Vagina (tissue), 2 donors: ENCODE data around the gene MXRA7. TPM values are rescaled to one million over a fixed set of nuclear protein-coding genes. Genes with fewer than 3 reads are reported as not detected.
"Not testable (repeated sequence)": the region's sequence is repeated elsewhere in the genome, so short reads cannot be mapped to it uniquely, and the experiment has no call there.

ENCODE experiments used
- DNase-seq, 2 donors: peaks; one replicate each; pipeline ENCODE4 v3.0.0-alpha.2; 2017; ENCODE audit errors: extremely low spot score in 2 of 2
- H3K27ac ChIP-seq: fragments of 200-600 bp; sonication (generic); one replicate; pipeline ENCODE4 v1.5.1; 2019
- H3K27me3 ChIP-seq: fragments of 200-600 bp; sonication (generic); one replicate; pipeline ENCODE4 v1.5.1; 2019
- H3K36me3 ChIP-seq, 2 donors: fragments of 200-600 bp; sonication (generic); one replicate each; pipeline ENCODE4 v1.5.1; 2017 to 2019
- H3K4me1 ChIP-seq: fragments of 200-600 bp; sonication (generic); one replicate; pipeline ENCODE4 v1.5.1; 2019
- H3K4me3 ChIP-seq, 2 donors: fragments of 200-600 bp; sonication (generic); 1 replicate in 1 of 2; 2 replicates in 1 of 2; pipeline ENCODE4 v1.5.1; 2016 to 2019
- H3K9me3 ChIP-seq: fragments of 200-600 bp; sonication (generic); one replicate; pipeline ENCODE4 v1.5.1; 2019
- CTCF ChIP-seq, 3 experiments: fragments of 450-650 bp in 2 of 3; fragments of 200-600 bp in 1 of 3; sonication (generic) in 1 of 3; IDR thresholded peaks; one replicate each; pipeline ENCODE4 v1.5.1; 2017 to 2019; ENCODE audit warnings: antibody characterized with exemption in 3 of 3, mild to moderate bottlenecking in 2 of 3, moderate library complexity in 2 of 3
- POLR2A ChIP-seq, 2 donors: fragments of 450-650 bp; IDR thresholded peaks; one replicate each; pipeline ENCODE4 v1.6.1; 2017; ENCODE audit warnings: antibody characterized with exemption in 2 of 2, mild to moderate bottlenecking in 2 of 2, moderate library complexity in 2 of 2
- POLR2AphosphoS5 ChIP-seq, 2 donors: sonication (generic); formaldehyde crosslinking; IDR thresholded peaks; one replicate each; pipeline ENCODE4 v1.9.0; 2017; ENCODE audit warnings: antibody characterized with exemption in 2 of 2, mild to moderate bottlenecking in 2 of 2, low read depth in 1 of 2; ENCODE audit not compliant: insufficient read depth in 1 of 2
- intact Hi-C: fragments of 100-400 bp; cut with DNase I; formaldehyde crosslinking; loops from one replicate; pipeline ENCODE4 v1.15.1; 2023
- total RNA-seq: library from RNA; depleted of rRNA; stranded (reverse); fragments of >200 nt; gene quantifications from one replicate; pipeline ENCODE4 v1.2.3, GENCODE V29; 2016

Gene MXRA7
- total RNA-seq, 1 donor from 2014 or later, result 114 TPM

DNA sequence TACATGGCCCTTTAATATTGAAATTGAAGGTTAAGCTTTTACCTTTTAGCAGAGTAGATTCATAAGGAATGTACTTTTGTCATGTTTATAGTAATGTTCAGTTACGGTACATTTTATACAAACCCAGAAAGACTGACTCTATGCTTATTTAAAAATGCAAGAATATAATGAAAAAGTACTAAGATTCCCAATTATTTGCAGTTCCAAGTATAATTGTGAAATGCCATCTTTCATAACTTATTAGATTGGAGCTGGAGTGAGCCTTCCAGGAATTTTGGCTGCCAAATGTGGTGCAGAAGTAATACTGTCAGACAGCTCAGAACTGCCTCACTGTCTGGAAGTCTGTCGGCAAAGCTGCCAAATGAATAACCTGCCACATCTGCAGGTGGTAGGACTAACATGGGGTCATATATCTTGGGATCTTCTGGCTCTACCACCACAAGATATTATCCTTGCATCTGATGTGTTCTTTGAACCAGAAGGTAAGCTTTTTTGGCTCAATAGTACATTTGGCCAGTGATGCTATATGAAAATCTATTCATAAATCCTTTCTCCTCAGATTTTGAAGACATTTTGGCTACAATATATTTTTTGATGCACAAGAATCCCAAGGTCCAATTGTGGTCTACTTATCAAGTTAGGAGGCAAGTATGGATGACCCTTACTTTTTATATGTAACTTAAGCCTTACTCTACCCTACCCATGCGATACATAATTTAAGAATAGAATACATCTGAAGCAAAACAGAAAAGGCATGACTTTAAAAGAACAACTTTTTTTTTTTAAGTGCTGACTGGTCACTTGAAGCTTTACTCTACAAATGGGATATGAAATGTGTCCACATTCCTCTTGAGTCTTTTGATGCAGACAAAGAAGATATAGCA lies 22.2 kb upstream of the MXRA7 start:
- no peak for TF ChIP-seq POLR2AphosphoS5 (IDR thresholded peaks at IDR 0.05; ENCODE audit: insufficient read depth in 1 of 2, low read depth in 1 of 2)
- no peak for TF ChIP-seq POLR2A (IDR thresholded peaks at IDR 0.05)
- no peak for TF ChIP-seq CTCF (IDR thresholded peaks at IDR 0.05)
- Histone ChIP-seq H3K4me1 (peaks cover 65% of the 10 kb centered on the region), H3K4me3 (no peak overlapping the region), H3K27me3 (no peaks in the 10 kb centered on the region), H3K36me3 (peaks cover 0 to 55% of the 10 kb centered on the region in 2 donors), H3K9me3 (no peaks in the 10 kb centered on the region), H3K27ac (no peak overlapping the region)
- no peak for DNase-seq
- intact Hi-C loops, result no loop called here

GRCh38 chr17:76731800-76732733 lies 21.3 kb upstream of the MXRA7 start:
- intact Hi-C loops, H3K27ac ChIP-seq: not testable (repeated sequence)

GRCh38 chr17:76727745-76728456 lies 17.1 kb upstream of the MXRA7 start:
- Histone ChIP-seq H3K4me1 (peaks cover 70% of the 10 kb centered on the region), H3K9me3 (no peaks in the 10 kb centered on the region), H3K27me3 (no peaks in the 10 kb centered on the region), H3K4me3 (peak overlapping the region; percentile 80 to 95), H3K27ac (peak overlapping the region; percentile 99), H3K36me3 (peaks cover 0 to 49% of the 10 kb centered on the region in 2 donors)
- intact Hi-C loops, result no loop called here
- no peak for DNase-seq
- TF ChIP-seq POLR2A (IDR thresholded peaks at IDR 0.05), result no peak
- no peak for TF ChIP-seq CTCF (IDR thresholded peaks at IDR 0.05)
- TF ChIP-seq POLR2AphosphoS5 (IDR thresholded peaks at IDR 0.05; ENCODE audit: insufficient read depth in 1 of 2, low read depth in 1 of 2), result no peak

More at GRCh38 chr17:76731800-76732733, 21.3 kb upstream of the MXRA7 start:
- DNase-seq, H3K9me3 ChIP-seq, H3K27me3 ChIP-seq, H3K4me3 ChIP-seq: not testable (repeated sequence)
- H3K4me1 ChIP-seq, result peaks cover 74% of the 10 kb centered on the region
- H3K36me3 ChIP-seq, result peaks cover 0 to 55% of the 10 kb centered on the region in 2 donors

DNA sequence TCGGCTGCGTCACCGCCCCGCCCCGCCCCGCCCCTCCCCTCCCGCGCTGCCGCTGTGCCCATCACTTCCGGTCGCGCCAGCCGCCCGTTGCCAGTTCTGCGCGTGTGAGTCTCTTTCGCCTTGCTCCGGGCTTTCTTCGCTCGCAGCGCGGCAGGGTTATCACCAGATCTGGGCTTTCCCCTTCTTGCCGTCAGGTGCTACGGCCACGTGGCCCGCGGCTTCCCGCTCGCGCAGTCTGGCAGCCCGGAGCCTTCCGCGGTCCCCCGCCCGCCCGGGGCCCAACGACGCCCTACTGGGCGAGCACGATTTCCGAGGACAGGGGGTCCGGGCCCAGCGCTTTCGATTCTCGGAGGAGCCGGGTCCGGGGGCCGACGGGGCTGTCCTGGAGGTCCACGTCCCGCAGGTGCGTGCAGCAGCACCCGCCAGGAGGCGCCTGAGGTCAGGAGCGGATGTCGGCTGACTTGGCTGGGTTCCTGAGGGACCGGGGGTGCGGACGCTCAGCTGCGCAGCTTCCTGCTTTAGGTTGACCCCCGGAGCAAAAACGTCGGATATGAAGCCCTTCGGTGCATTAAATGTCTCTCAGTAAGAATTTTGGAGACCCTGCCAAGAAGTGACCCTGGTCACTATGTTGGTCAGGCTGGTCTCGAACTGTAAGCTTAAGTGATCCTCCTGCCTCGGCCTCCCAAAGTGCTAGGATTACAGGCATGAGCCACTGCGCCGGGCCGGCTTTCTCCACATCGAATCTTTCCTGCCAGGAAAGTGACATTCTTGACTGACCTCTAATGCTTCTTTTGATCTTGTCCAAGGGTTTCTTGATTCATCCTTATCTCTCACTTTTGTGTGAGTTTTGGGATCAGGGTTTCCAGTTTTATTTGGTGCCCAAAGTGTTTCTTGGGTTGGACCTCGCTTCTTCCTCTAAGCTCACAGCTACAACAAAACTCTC lies 16.3 kb upstream of the MXRA7 start, which contains the start of gene METTL23:
Gene METTL23 (plus strand): TSS at position 64 of the 943 bp plus-strand sequence. CDS start 2,872 bp downstream, outside the sequence.
- no peaks in the 10 kb centered on the region for H3K27me3 ChIP-seq
- no peaks in the 10 kb centered on the region for H3K9me3 ChIP-seq
- H3K4me3 ChIP-seq, result peak within 1 kb of the TSS; percentile 80 to 95
- intact Hi-C loops, result no loop called here
- H3K36me3 ChIP-seq, result peaks cover 0 to 46% of the 10 kb centered on the region in 2 donors
- H3K27ac ChIP-seq, result peak within 1 kb of the TSS; percentile 99
- peak in 1 of 2 donors; percentile 92 for TF ChIP-seq POLR2AphosphoS5 (IDR thresholded peaks at IDR 0.05; ENCODE audit: insufficient read depth in 1 of 2, low read depth in 1 of 2)
- TF ChIP-seq POLR2A (IDR thresholded peaks at IDR 0.05), result peak in 1 of 2 donors; percentile 34
- peak; percentile 55 to 83 (median 67) for TF ChIP-seq CTCF (IDR thresholded peaks at IDR 0.05)
- DNase-seq, result no peak
- H3K4me1 ChIP-seq, result peaks cover 67% of the 10 kb centered on the region
